ENCODE data around the gene NPR2.

DNA sequence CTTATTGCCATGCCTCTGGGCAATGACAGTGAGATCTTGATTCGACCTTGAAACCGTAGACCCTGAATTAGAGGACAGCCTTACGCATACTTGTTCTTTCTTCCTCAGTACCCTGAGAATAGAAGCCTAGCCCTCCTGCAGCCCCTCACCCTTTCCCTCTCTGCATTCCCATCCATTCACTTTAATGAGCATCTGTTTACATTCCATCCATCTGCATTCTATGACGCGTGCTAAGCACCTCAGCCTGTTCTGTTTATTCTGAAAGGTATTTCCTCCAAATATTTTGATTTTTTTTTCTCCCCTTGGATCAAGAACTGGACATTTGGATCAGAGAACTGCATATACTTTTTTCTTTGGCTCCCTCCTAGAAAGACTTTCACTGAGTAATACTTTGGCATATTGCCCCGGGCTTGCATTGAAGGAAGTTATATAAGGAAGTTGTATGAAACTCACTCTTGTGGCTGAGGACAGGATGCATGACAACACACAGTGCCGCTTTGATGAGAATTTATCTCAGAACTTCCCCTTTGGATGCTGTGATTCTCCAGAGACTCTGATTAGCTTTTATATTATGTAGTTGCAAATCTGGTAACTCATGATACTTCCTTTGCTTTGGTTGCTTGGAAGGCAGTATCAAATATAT lies 53.4 kb downstream of the NPR2 start:
- TF ChIP-seq, protein P1, sequence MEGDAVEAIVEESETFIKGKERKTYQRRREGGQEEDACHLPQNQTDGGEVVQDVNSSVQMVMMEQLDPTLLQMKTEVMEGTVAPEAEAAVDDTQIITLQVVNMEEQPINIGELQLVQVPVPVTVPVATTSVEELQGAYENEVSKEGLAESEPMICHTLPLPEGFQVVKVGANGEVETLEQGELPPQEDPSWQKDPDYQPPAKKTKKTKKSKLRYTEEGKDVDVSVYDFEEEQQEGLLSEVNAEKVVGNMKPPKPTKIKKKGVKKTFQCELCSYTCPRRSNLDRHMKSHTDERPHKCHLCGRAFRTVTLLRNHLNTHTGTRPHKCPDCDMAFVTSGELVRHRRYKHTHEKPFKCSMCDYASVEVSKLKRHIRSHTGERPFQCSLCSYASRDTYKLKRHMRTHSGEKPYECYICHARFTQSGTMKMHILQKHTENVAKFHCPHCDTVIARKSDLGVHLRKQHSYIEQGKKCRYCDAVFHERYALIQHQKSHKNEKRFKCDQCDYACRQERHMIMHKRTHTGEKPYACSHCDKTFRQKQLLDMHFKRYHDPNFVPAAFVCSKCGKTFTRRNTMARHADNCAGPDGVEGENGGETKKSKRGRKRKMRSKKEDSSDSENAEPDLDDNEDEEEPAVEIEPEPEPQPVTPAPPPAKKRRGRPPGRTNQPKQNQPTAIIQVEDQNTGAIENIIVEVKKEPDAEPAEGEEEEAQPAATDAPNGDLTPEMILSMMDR (IDR thresholded peaks at IDR 0.05; ENCODE audit: low read depth, low read length): no peak
- TF ChIP-seq EZH2phosphoT487 (IDR thresholded peaks at IDR 0.05; ENCODE audit: low read depth): no peak

All from OCI-LY3 (cell line).